OCI-LY7 (cell line): Measurements from ENCODE around the gene WDR41. TPM values are rescaled to one million over a fixed set of nuclear protein-coding genes. Genes with fewer than 3 reads are reported as not detected.
"Not testable (repeated sequence)": the region's sequence is repeated elsewhere in the genome, so short reads cannot be mapped to it uniquely, and the experiment has no call there.

ENCODE experiments used
- BruUV-seq: library from RNA; stranded (reverse); fragments of 400-500 nt; replicated peaks from 2 replicates; lab custom pipeline; 2021; lab: Mats Ljungman, UMichigan
- CTCF ChIA-PET: fragments of 300-600 bp; sonication (Branson Sonifier 250); formaldehyde crosslinking; loops from one replicate; lab custom pipeline; 2022; ENCODE audit warnings: antibody characterized with exemption; ENCODE audit not compliant: unreplicated experiment; lab: Charles Lee
- POLR2A ChIA-PET: fragments of 300-600 bp; sonication (Branson Sonifier 250); formaldehyde crosslinking; loops from one replicate; lab custom pipeline; 2022; ENCODE audit warnings: antibody characterized with exemption; lab: Charles Lee
- DNase-seq: peaks from one replicate; pipeline ENCODE4 v3.0.0-alpha.2; 2015; ENCODE audit warnings: low spot score
- H2AFZ ChIP-seq: fragments of 200-600 bp; sonication (generic), shearing (Covaris generic); 2 replicates; pipeline ENCODE4 v1.6.1; 2014; ENCODE audit warnings: mild to moderate bottlenecking, antibody characterized with exemption, low read length, moderate library complexity
- H3K27ac ChIP-seq: fragments of 200-600 bp; sonication (generic); 2 replicates; pipeline ENCODE4 v1.5.1; 2014; ENCODE audit warnings: mixed run types, low read depth, mild to moderate bottlenecking, moderate library complexity, low read length, inconsistent platforms; ENCODE audit not compliant: poor library complexity, severe bottlenecking
- H3K36me3 ChIP-seq: fragments of 200-600 bp; sonication (generic); 2 replicates; pipeline ENCODE4 v1.6.1; 2014; ENCODE audit warnings: mild to moderate bottlenecking, antibody characterized with exemption, low read length, moderate library complexity, mixed read lengths; ENCODE audit not compliant: insufficient read depth
- H3K4me1 ChIP-seq: fragments of 200-600 bp; sonication (generic); 2 replicates; pipeline ENCODE4 v1.5.1; 2014; ENCODE audit warnings: mild to moderate bottlenecking, low read length; ENCODE audit not compliant: insufficient read depth, poor library complexity, severe bottlenecking
- H3K4me2 ChIP-seq: fragments of 200-600 bp; sonication (generic); 2 replicates; pipeline ENCODE4 v1.6.1; 2014; ENCODE audit warnings: mild to moderate bottlenecking, low read length
- H3K4me3 ChIP-seq: fragments of 200-600 bp; sonication (generic); 2 replicates; pipeline ENCODE4 v1.5.1; 2014; ENCODE audit warnings: mild to moderate bottlenecking, low read depth, low read length; ENCODE audit not compliant: poor library complexity, severe bottlenecking
- H3K79me2 ChIP-seq: fragments of 200-600 bp; sonication (generic); 2 replicates; pipeline ENCODE4 v1.6.1; 2016; ENCODE audit warnings: low read depth, mild to moderate bottlenecking, low read length, moderate library complexity, mixed read lengths; ENCODE audit not compliant: insufficient read depth
- H3K9me2 ChIP-seq: fragments of 200-600 bp; sonication (generic); 2 replicates; pipeline ENCODE4 v1.6.1; 2016; ENCODE audit warnings: mild to moderate bottlenecking, low read length, mixed read lengths; ENCODE audit not compliant: insufficient read depth
- H3K9me3 ChIP-seq: fragments of 200-600 bp; sonication (generic); 2 replicates; pipeline ENCODE4 v1.6.1; 2014; ENCODE audit warnings: mild to moderate bottlenecking, mixed run types, low read length, mixed read lengths
- H4K20me1 ChIP-seq: fragments of 200-600 bp; sonication (generic); 2 replicates; pipeline ENCODE4 v1.6.1; 2014; ENCODE audit warnings: mild to moderate bottlenecking, antibody characterized with exemption, low read length, moderate library complexity, mixed read lengths; ENCODE audit not compliant: insufficient read depth
- CTCF ChIP-seq: fragments of 200-600 bp; sonication (generic); conservative IDR thresholded peaks from 2 replicates; pipeline ENCODE4 v1.5.1; 2014; ENCODE audit warnings: mild to moderate bottlenecking, antibody characterized with exemption, low read length, moderate library complexity, mixed read lengths
- EZH2phosphoT487 ChIP-seq: fragments of 200-600 bp; sonication (generic); IDR thresholded peaks from 2 replicates; pipeline ENCODE4 v1.6.1; 2018; ENCODE audit warnings: low read depth, borderline replicate concordance, mild to moderate bottlenecking, mixed run types, antibody characterized with exemption, low read length, moderate library complexity, mixed read lengths
- intact Hi-C: fragments of 100-400 bp; cut with micrococcal nuclease; formaldehyde crosslinking; loops from one replicate; pipeline ENCODE4 v1.10.0; 2022; ENCODE audit not compliant: unreplicated experiment
- total RNA-seq, 2 experiments: library from RNA; depleted of rRNA in 1 of 2; stranded (reverse); fragments of >200 nt in 1 of 2; shearing (Covaris generic) in 1 of 2; gene quantifications; 2 replicates each; pipeline ENCODE4 v1.2.3, GENCODE V29; 2014 to 2022

Gene WDR41
- total RNA-seq, 2 experiments from 2014 or later: 75.1 to 80.2 TPM

- Histone ChIP-seq H3K36me3 (no peaks in the 10 kb centered on the region), H3K79me2 (peaks cover 16% of the 10 kb centered on the region), H3K4me1 (peaks cover 9% of the 10 kb centered on the region), H3K27ac (no peak overlapping the region), H3K4me3 (no peak overlapping the region), H2AFZ (no peak overlapping the region), H3K9me3 (no peaks in the 10 kb centered on the region), H3K4me2 (no peak overlapping the region), H3K9me2 (no peaks in the 10 kb centered on the region), H4K20me1 (no peaks in the 10 kb centered on the region)
- intact Hi-C loops: no loop called here
- POLR2A ChIA-PET: no interaction called here
- DNase-seq: no peak
- no TSS peak for BruUV-seq
- CTCF ChIA-PET: no interaction called here
- no peak for TF ChIP-seq CTCF
- no peak for TF ChIP-seq EZH2phosphoT487
Measured at GRCh38 chr5:77494935-77495334, 2.8 kb upstream of the WDR41 start.

- no peak for DNase-seq
- Histone ChIP-seq H3K79me2 (peaks cover 30% of the 10 kb centered on the region), H3K4me2 (peak overlapping the region; percentile 50), H2AFZ (peak overlapping the region; percentile 90), H3K9me3 (no peaks in the 10 kb centered on the region), H4K20me1 (no peaks in the 10 kb centered on the region), H3K36me3 (peaks cover 17% of the 10 kb centered on the region), H3K9me2 (no peaks in the 10 kb centered on the region), H3K4me1 (peaks cover 20% of the 10 kb centered on the region), H3K4me3 (peak overlapping the region; percentile 92), H3K27ac (peak overlapping the region; percentile 87)
- CTCF ChIA-PET: interaction anchor here (0.9 to 1.4 kb wide), 2 partner anchors 26 to 622 kb away, joined by 3 to 4 read pairs; no protein-coding TSS in a partner anchor
- BruUV-seq: no TSS peak
- POLR2A ChIA-PET: interaction anchor here (0.6 to 1.8 kb wide), 4 partner anchors 11 to 622 kb away, joined by 4 to 5 read pairs (median 4); no protein-coding TSS in a partner anchor
- intact Hi-C loops: loop anchor here (1.0 kb wide), 3 partner anchors 284 to 624 kb away; partner anchors contain the start of gene TBCA
- TF ChIP-seq CTCF (peak; percentile 10; the same call in 1 of the 2 replicates), EZH2phosphoT487 (no peak)
Measured at GRCh38 chr5:77492653-77493000, 511 bp upstream of the WDR41 start.

GRCh38 chr5:77490741-77491344, 1.3 kb downstream of the WDR41 start:
- Histone ChIP-seq H3K79me2 (peaks cover 30% of the 10 kb centered on the region), H3K27ac (peak overlapping the region; percentile 87), H3K4me3 (peak overlapping the region; percentile 92), H2AFZ (peak overlapping the region; percentile 90; the same call in 1 of the 2 replicates), H3K36me3 (peaks cover 33% of the 10 kb centered on the region), H3K4me2 (peak overlapping the region; percentile 85), H3K4me1 (peaks cover 20% of the 10 kb centered on the region)
- POLR2A ChIA-PET: interaction anchor here (1.1 to 1.8 kb wide), 3 partner anchors 9 to 614 kb away, joined by 3 to 5 read pairs (median 4); no protein-coding TSS in a partner anchor
- H3K9me3 ChIP-seq, H4K20me1 ChIP-seq, CTCF ChIA-PET, BruUV-seq, H3K9me2 ChIP-seq: not testable (repeated sequence)
- DNase-seq: peak; percentile 46
- intact Hi-C loops: loop anchor here (2.0 kb wide), 1 partner anchor 404 kb away; the partner anchor contains the start of gene ZBED3
